Occipital lobe (tissue), 3 donors: ENCODE results near the gene LRRN4CL. TPM values are rescaled to one million over a fixed set of nuclear protein-coding genes. Genes with fewer than 3 reads are reported as not detected.

ENCODE experiments used
- DNase-seq: peaks from one replicate; lab custom pipeline; 2025; lab: John Stamatoyannopoulos, UW
- small RNA-seq: library from RNA; depleted of rRNA; stranded (forward); fragments of <200 nt; gene quantifications from one replicate; pipeline ENCODE3, GENCODE V24; 2014
- total RNA-seq: library from RNA; depleted of rRNA; stranded (reverse); fragments of >200 nt; gene quantifications from one replicate; pipeline ENCODE4 v1.2.3, GENCODE V29; 2014

The LRRN4CL gene
- total RNA-seq, 1 donor from 2014 or later: 0.16 TPM

GRCh38 chr11:62648185-62648966 lies 41.0 kb downstream of the LRRN4CL start:
- DNase-seq: no peak

- DNase-seq: no peak
Measured at GRCh38 chr11:62647609-62648005, 41.7 kb downstream of the LRRN4CL start.

DNA sequence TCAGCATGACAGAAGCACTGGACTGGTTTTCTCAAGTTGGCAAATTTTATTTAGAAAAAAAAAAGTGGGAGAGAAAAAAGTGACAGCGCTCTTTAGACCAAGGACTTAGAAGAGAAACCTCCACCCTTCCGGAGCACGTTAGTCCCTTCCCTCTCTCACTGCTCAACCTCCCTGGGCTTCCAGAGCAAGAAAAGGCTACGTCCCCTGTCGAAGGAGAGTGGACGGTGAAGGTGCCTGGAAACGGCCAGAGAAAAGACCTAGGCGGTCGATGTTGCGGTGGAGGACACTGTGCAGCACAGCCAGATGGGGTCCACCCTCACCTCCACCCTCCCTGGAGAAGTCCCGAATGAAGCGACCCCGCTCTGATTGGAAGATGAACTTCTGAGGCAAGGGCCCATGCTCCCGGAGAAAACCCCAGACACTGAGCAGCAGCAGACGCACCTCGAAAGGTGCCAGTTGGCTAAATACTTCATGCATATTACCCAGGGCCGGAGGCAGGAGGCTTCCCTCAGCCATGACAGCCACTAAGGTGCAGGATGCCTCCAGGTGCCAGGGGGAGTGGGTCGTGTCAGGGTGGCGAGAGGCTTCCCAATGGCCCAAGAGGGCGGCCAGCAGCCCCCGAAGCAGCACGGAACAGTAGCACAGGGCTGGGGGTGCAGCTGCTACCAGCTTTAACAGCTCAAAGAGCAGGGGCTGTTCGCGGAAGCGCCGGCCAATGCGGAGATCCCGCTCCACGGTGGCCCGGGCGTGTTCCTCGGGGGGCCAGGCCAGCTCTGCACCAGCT lies 42.3 kb downstream of the LRRN4CL start:
- no peak for DNase-seq

DNA sequence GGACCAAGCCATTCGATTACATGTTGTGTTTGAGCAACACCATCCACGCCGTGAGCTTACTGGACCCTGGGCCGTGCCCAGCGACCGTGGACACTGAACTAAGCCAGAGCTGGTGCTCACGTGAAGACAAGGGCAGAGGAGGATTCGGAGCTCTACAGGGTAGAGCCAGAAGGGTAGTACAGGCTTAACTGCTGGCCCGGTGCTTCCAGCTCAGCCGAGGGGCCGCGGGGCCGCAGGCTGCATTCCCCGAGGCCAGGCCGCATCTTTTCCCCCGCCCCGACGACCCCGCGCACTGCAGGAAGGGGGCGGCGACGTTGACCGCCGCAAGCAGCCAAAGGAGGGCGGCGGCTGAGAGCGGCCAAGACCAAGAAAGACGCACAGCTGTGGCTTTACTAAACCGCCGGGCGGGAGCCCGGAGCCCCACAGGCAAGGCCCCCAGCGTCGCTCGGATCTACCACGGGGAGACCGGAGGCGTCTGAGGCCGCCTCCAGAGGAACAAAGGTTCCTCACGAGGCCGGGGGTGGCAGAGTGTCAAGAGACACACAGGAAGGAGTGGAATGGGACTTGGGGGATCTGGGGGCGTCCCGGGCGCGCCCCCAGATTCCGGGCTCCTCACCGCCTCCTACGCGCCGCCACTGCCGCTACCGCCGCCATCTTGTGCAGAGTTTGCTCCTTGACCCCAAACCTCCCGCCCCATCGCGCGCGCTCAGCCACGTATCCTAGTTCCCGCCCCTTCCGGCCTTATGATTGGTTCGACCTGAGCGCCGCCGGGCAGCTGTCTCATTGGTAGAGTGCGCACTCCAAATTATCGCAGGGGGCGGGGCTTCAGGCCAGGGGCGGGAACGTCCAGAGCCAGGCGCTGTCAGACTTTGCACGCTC lies 43.1 kb downstream of the LRRN4CL start, which contains the start of gene GANAB:
Gene GANAB (minus strand): TSS at position 668 of the 879 bp plus-strand sequence. CDS start 14 bp downstream, at position 654.
- DNase-seq: peak; percentile 98

GRCh38 chr11:62645671-62645945 lies 43.7 kb downstream of the LRRN4CL start:
- DNase-seq: no peak

- no peak for DNase-seq
Measured at GRCh38 chr11:62644220-62644619, 45.1 kb downstream of the LRRN4CL start.

Small RNAs within 50 kb of the gene (small RNA-seq; reads per million reads assigned to genes)
- not detected for gene SNORA57

Other genes starting within 250 kb of the LRRN4CL start
- gene AHNAK, start 142.7 kb downstream of the LRRN4CL start, total RNA-seq: 18.6 TPM
- gene EEF1G, start 115.6 kb downstream of the LRRN4CL start, total RNA-seq: 1,633 TPM
- gene TUT1, start 98.0 kb downstream of the LRRN4CL start, total RNA-seq: 4.5 TPM
- 129 TPM for gene MTA2, start 87.7 kb downstream of the LRRN4CL start, total RNA-seq
- 4.5 TPM for gene EML3, start 76.8 kb downstream of the LRRN4CL start, total RNA-seq
- gene ROM1, start 76.3 kb downstream of the LRRN4CL start, total RNA-seq: 3.1 TPM
- gene B3GAT3, start 67.5 kb downstream of the LRRN4CL start, total RNA-seq: 21.4 TPM
- gene GANAB, start 42.9 kb downstream of the LRRN4CL start, total RNA-seq: 61.8 TPM
- gene INTS5, start 36.2 kb downstream of the LRRN4CL start, total RNA-seq: 20.3 TPM
- 23.7 TPM for gene C11orf98, start 24.3 kb downstream of the LRRN4CL start, total RNA-seq
- gene CSKMT, start 24.2 kb downstream of the LRRN4CL start, total RNA-seq: 11.5 TPM
- 6.9 TPM for gene UQCC3, start 17.9 kb downstream of the LRRN4CL start, total RNA-seq
- 0.94 TPM for gene LBHD1, start 17.3 kb downstream of the LRRN4CL start, total RNA-seq
- 91.4 TPM for gene UBXN1, start 10.5 kb downstream of the LRRN4CL start, total RNA-seq
- 133 TPM for gene BSCL2, start 17.9 kb upstream of the LRRN4CL start, total RNA-seq
- 20.0 TPM for gene GNG3, start 18.1 kb upstream of the LRRN4CL start, total RNA-seq
- 17.0 TPM for gene HNRNPUL2, start 37.9 kb upstream of the LRRN4CL start, total RNA-seq
- 23.7 TPM for gene TTC9C, start 39.0 kb upstream of the LRRN4CL start, total RNA-seq
- gene ZBTB3, start 64.6 kb upstream of the LRRN4CL start, total RNA-seq: 20.1 TPM
- 47.1 TPM for gene POLR2G, start 72.0 kb upstream of the LRRN4CL start, total RNA-seq
- 17.2 TPM for gene TAF6L, start 81.9 kb upstream of the LRRN4CL start, total RNA-seq
- 20.9 TPM for gene TMEM179B, start 97.9 kb upstream of the LRRN4CL start, total RNA-seq
- 15.9 TPM for gene TMEM223, start 102.5 kb upstream of the LRRN4CL start, total RNA-seq
- 13.1 TPM for gene NXF1, start 115.9 kb upstream of the LRRN4CL start, total RNA-seq
- 32.8 TPM for gene STX5, start 142.5 kb upstream of the LRRN4CL start, total RNA-seq
- gene TEX54, start 143.3 kb upstream of the LRRN4CL start, total RNA-seq: not detected
- 47.9 TPM for gene WDR74, start 150.1 kb upstream of the LRRN4CL start, total RNA-seq
- 87.3 TPM for gene SLC3A2, start 191.4 kb upstream of the LRRN4CL start, total RNA-seq
- gene CHRM1, start 231.8 kb upstream of the LRRN4CL start, total RNA-seq: 12.3 TPM